Cerebellar nuclear complex (tissue), 1 donor: ENCODE data around the gene SPTBN5.

ENCODE experiments used
- DNase-seq, 2 experiments: peaks; one replicate each; lab custom pipeline; 2025; lab: John Stamatoyannopoulos, UW

The SPTBN5 gene

GRCh38 chr15:41893422-41894250 is at the start of gene SPTBN5:
Gene SPTBN5, minus strand, starts transcription at chr15:41894053. Its CDS starts 556 bp downstream, at chr15:41893497.
- no peak for DNase-seq

GRCh38 chr15:41942886-41943285 is 49.0 kb upstream of the SPTBN5 start:
- no peak for DNase-seq

GRCh38 chr15:41941644-41942415 is 48.0 kb upstream of the SPTBN5 start:
- DNase-seq, result no peak

- DNase-seq, result no peak
Measured at GRCh38 chr15:41940441-41940857, 46.6 kb upstream of the SPTBN5 start.

- DNase-seq, result no peak
Measured at GRCh38 chr15:41939986-41940385, 46.1 kb upstream of the SPTBN5 start.

GRCh38 chr15:41937568-41937923 is 43.7 kb upstream of the SPTBN5 start:
- DNase-seq, result no peak

- DNase-seq, result no peak
Measured at GRCh38 chr15:41936649-41937567, 43.1 kb upstream of the SPTBN5 start.

- DNase-seq, result no peak
Measured at GRCh38 chr15:41936155-41936554, 42.3 kb upstream of the SPTBN5 start.

GRCh38 chr15:41935566-41936020 is 41.7 kb upstream of the SPTBN5 start:
- no peak for DNase-seq

- no peak for DNase-seq
Measured at GRCh38 chr15:41934843-41935242, 41.0 kb upstream of the SPTBN5 start.

GRCh38 chr15:41933771-41934170 is 39.9 kb upstream of the SPTBN5 start:
- no peak for DNase-seq

GRCh38 chr15:41933326-41933725 is 39.5 kb upstream of the SPTBN5 start:
- no peak for DNase-seq

GRCh38 chr15:41932511-41933289 is 38.8 kb upstream of the SPTBN5 start:
- no peak for DNase-seq

- DNase-seq, result no peak
Measured at GRCh38 chr15:41932101-41932500, 38.2 kb upstream of the SPTBN5 start.

GRCh38 chr15:41930867-41931222 is 37.0 kb upstream of the SPTBN5 start:
- DNase-seq, result no peak

GRCh38 chr15:41930221-41930866 is 36.5 kb upstream of the SPTBN5 start:
- no peak for DNase-seq

GRCh38 chr15:41928637-41929620 is 35.1 kb upstream of the SPTBN5 start:
- no peak for DNase-seq

GRCh38 chr15:41928100-41928499 is 34.2 kb upstream of the SPTBN5 start:
- no peak for DNase-seq

- DNase-seq, result no peak
Measured at GRCh38 chr15:41927536-41927935, 33.7 kb upstream of the SPTBN5 start.
